ENCODE results near the gene HIVEP3. TPM values are rescaled to one million over a fixed set of nuclear protein-coding genes. Genes with fewer than 3 reads are reported as not detected.

HIVEP3 gene
- total and polyA plus RNA-seq, 2 donors (not counting 1 experiment from before 2014, with no cell fraction given): 2.0 to 5.1 TPM

- H4K20me1 ChIP-seq (ENCODE audit: control insufficient read depth, insufficient read depth, low read length, poor library complexity, severe bottlenecking): no peaks in the 10 kb centered on the region
- no peak overlapping the region for H3K4me3 Mint-ChIP-seq
- no peak for ATAC-seq (ENCODE audit: low read depth)
- no peak overlapping the region for H3K4me3 ChIP-seq (ENCODE audit: control extremely low read depth in 1 of 5, extremely low read depth in 1 of 5, insufficient read depth in 1 of 5, low read depth in 2 of 5, low read length in 4 of 5)
- no peak overlapping the region for H2AFZ ChIP-seq (ENCODE audit: insufficient read depth, low read depth, low read length, poor library complexity, severe bottlenecking)
- no peak overlapping the region for H3K27ac Mint-ChIP-seq
- no peaks in the 10 kb centered on the region for H3K4me1 ChIP-seq (ENCODE audit: control insufficient read depth in 2 of 2, insufficient read depth in 2 of 2, low read length in 2 of 2)
- peaks cover 0 to 3% (median 2%) of the 10 kb centered on the region in 3 donors for H3K9me3 ChIP-seq (ENCODE audit: control extremely low read depth in 1 of 3, control insufficient read depth in 2 of 3, insufficient read depth in 1 of 3, low read length in 2 of 3)
- no peak for TF ChIP-seq CTCF (IDR thresholded peaks at IDR 0.05)
- no peak for TF ChIP-seq EZH2 (IDR thresholded peaks at IDR 0.05; ENCODE audit: borderline replicate concordance, insufficient read depth, low read depth, low read length, poor library complexity, severe bottlenecking)
- intact Hi-C loops (cut with micrococcal nuclease): no loop called here
- H3K27me3 Mint-ChIP-seq: peaks cover 23% of the 10 kb centered on the region
- no peak overlapping the region for H3K9ac ChIP-seq (ENCODE audit: low read length)
- H3K9me3 Mint-ChIP-seq (ENCODE audit: insufficient read depth): peaks cover 4% of the 10 kb centered on the region
- H3K4me1 Mint-ChIP-seq: no peaks in the 10 kb centered on the region
- no peak for DNase-seq
- no peak overlapping the region for H3K27ac ChIP-seq (ENCODE audit: low read length in 2 of 2)
- no peaks in the 10 kb centered on the region for H3K36me3 ChIP-seq (replicated peaks in 1 of 2; ENCODE audit: control extremely low read depth in 1 of 2, control insufficient read depth in 1 of 2, extremely low read depth in 1 of 2, insufficient read depth in 2 of 2, low read length in 1 of 2)
- ChIA-PET POLR2A (no interaction called here), CTCF (interaction anchor here (0.7 kb wide), 1 partner anchor 244 kb away, joined by 3 read pairs; no protein-coding TSS in a partner anchor)
- no peaks in the 10 kb centered on the region for H3K27me3 ChIP-seq (replicated peaks in 1 of 4; ENCODE audit: control extremely low read depth in 1 of 4, control insufficient read depth in 3 of 4, insufficient read depth in 4 of 4, low read length in 3 of 4)
- no peaks in the 10 kb centered on the region for H3K79me2 ChIP-seq (ENCODE audit: control insufficient read depth, insufficient read depth, low read length)
- H3K4me2 ChIP-seq (replicated peaks; ENCODE audit: low read depth, low read length, poor library complexity, severe bottlenecking): no peak overlapping the region
Observed at GRCh38 chr1:41927118-41927517, 8.4 kb upstream of the HIVEP3 start.

- ChIA-PET POLR2A (no interaction called here), CTCF (no interaction called here)
- no peaks in the 10 kb centered on the region for H3K4me1 ChIP-seq (ENCODE audit: control insufficient read depth in 2 of 2, insufficient read depth in 2 of 2, low read length in 2 of 2)
- no CpG with 5 or more reads among the region's 1 CpG for WGBS (ENCODE audit: insufficient coverage)
- H3K9me3 ChIP-seq (ENCODE audit: control extremely low read depth in 1 of 3, control insufficient read depth in 2 of 3, insufficient read depth in 1 of 3, low read length in 2 of 3): peaks cover 0 to 3% (median 2%) of the 10 kb centered on the region in 3 donors
- H3K4me2 ChIP-seq (replicated peaks; ENCODE audit: low read depth, low read length, poor library complexity, severe bottlenecking): no peak overlapping the region
- H2AFZ ChIP-seq (ENCODE audit: insufficient read depth, low read depth, low read length, poor library complexity, severe bottlenecking): no peak overlapping the region
- no peak overlapping the region for H3K27ac ChIP-seq (ENCODE audit: low read length in 2 of 2)
- Mint-ChIP-seq H3K4me1 (no peaks in the 10 kb centered on the region), H3K4me3 (no peak overlapping the region), H3K27me3 (peaks cover 26% of the 10 kb centered on the region), H3K9me3 (ENCODE audit: insufficient read depth) (peaks cover 7% of the 10 kb centered on the region), H3K27ac (no peak overlapping the region)
- no peak for DNase-seq
- no peak for ATAC-seq (ENCODE audit: low read depth)
- H3K4me3 ChIP-seq (ENCODE audit: control extremely low read depth in 1 of 5, extremely low read depth in 1 of 5, insufficient read depth in 1 of 5, low read depth in 2 of 5, low read length in 4 of 5): no peak overlapping the region
- intact Hi-C loops (cut with micrococcal nuclease): no loop called here
- no peaks in the 10 kb centered on the region for H4K20me1 ChIP-seq (ENCODE audit: control insufficient read depth, insufficient read depth, low read length, poor library complexity, severe bottlenecking)
- no peak for TF ChIP-seq EZH2 (IDR thresholded peaks at IDR 0.05; ENCODE audit: borderline replicate concordance, insufficient read depth, low read depth, low read length, poor library complexity, severe bottlenecking)
- TF ChIP-seq CTCF (IDR thresholded peaks at IDR 0.05): no peak
- H3K79me2 ChIP-seq (ENCODE audit: control insufficient read depth, insufficient read depth, low read length): no peaks in the 10 kb centered on the region
- no peaks in the 10 kb centered on the region for H3K36me3 ChIP-seq (replicated peaks in 1 of 2; ENCODE audit: control extremely low read depth in 1 of 2, control insufficient read depth in 1 of 2, extremely low read depth in 1 of 2, insufficient read depth in 2 of 2, low read length in 1 of 2)
- no peak overlapping the region for H3K9ac ChIP-seq (ENCODE audit: low read length)
- H3K27me3 ChIP-seq (replicated peaks in 1 of 4; ENCODE audit: control extremely low read depth in 1 of 4, control insufficient read depth in 3 of 4, insufficient read depth in 4 of 4, low read length in 3 of 4): no peaks in the 10 kb centered on the region
Observed at GRCh38 chr1:41925712-41926111, 7.0 kb upstream of the HIVEP3 start.
